HG03558 (cell line): ENCODE data around the gene UGT1A4.
"Not testable (repeated sequence)": the region's sequence is repeated elsewhere in the genome, so short reads cannot be mapped to it uniquely, and the experiment has no call there.

Experiments used
- ATAC-seq: cut with Tn5 transposase; IDR thresholded peaks from one replicate; pipeline ENCODE4 v1.9.1; 2021; ENCODE audit warnings: moderate number of reproducible peaks; ENCODE audit not compliant: unreplicated experiment; ENCODE audit errors: extremely low read depth

UGT1A4 gene

GRCh38 chr2:233699424-233700027, 19.0 kb upstream of the UGT1A4 start:
- ATAC-seq = no peak

- ATAC-seq = no peak
These were observed 18.4 kb upstream of the UGT1A4 start for GRCh38 chr2:233700028-233700635.

GRCh38 chr2:233700842-233701241, 17.7 kb upstream of the UGT1A4 start:
- not testable (repeated sequence) for ATAC-seq

GRCh38 chr2:233702238-233702637, 16.3 kb upstream of the UGT1A4 start:
- ATAC-seq = no peak

- no peak for ATAC-seq
These were observed 12.5 kb upstream of the UGT1A4 start for GRCh38 chr2:233705911-233706506.

- no peak for ATAC-seq
These were observed 11.8 kb upstream of the UGT1A4 start for GRCh38 chr2:233706720-233707119.

GRCh38 chr2:233707940-233708644, 10.4 kb upstream of the UGT1A4 start:
- ATAC-seq = no peak

GRCh38 chr2:233708942-233709341, 9.6 kb upstream of the UGT1A4 start:
- ATAC-seq = no peak

GRCh38 chr2:233711312-233712008, 7.1 kb upstream of the UGT1A4 start:
- ATAC-seq = no peak

- no peak for ATAC-seq
These were observed 5.8 kb upstream of the UGT1A4 start, which contains the start of gene UGT1A5 for GRCh38 chr2:233712611-233713261. TSS of gene UGT1A5 (plus strand) at chr2:233712907. CDS start at chr2:233712992, 85 bp downstream.

GRCh38 chr2:233713262-233713615, 5.3 kb upstream of the UGT1A4 start:
- no peak for ATAC-seq

GRCh38 chr2:233714121-233714520, 4.4 kb upstream of the UGT1A4 start:
- no peak for ATAC-seq

GRCh38 chr2:233728723-233729301, 10.3 kb downstream of the UGT1A4 start, which contains the start of gene UGT1A3:
TSS of gene UGT1A3 (plus strand) at chr2:233729042. CDS start at chr2:233729127, 85 bp downstream.
- ATAC-seq = no peak

GRCh38 chr2:233736868-233737653, 18.5 kb downstream of the UGT1A4 start:
- not testable (repeated sequence) for ATAC-seq

- ATAC-seq = no peak
These were observed 22.3 kb downstream of the UGT1A4 start for GRCh38 chr2:233740870-233741269.

GRCh38 chr2:233743464-233744259, 25.1 kb downstream of the UGT1A4 start:
- no peak for ATAC-seq

GRCh38 chr2:233745073-233745755, 26.7 kb downstream of the UGT1A4 start:
- ATAC-seq = no peak
